Endothelial cell of umbilical vein (primary cell): ENCODE measurements around the gene CNGA4. TPM values are rescaled to one million over a fixed set of nuclear protein-coding genes. Genes with fewer than 3 reads are reported as not detected.

Experiments used
- BruUV-seq: library from RNA; stranded (reverse); fragments of 400-500 nt; replicated peaks from 2 replicates; lab custom pipeline; 2021; lab: Mats Ljungman, UMichigan
- CTCF ChIA-PET: fragments of 300-600, 350-600 bp; sonication (Branson Sonifier 250); formaldehyde crosslinking; loops from one replicate; lab custom pipeline; 2021; ENCODE audit warnings: antibody characterized with exemption, inconsistent platforms; lab: Charles Lee
- POLR2A ChIA-PET: fragments of 300-600, 350-600 bp; sonication (Branson Sonifier 250); formaldehyde crosslinking; loops from one replicate; lab custom pipeline; 2021; ENCODE audit warnings: antibody characterized with exemption, inconsistent platforms; lab: Charles Lee
- DNase-seq: peaks from one replicate; pipeline ENCODE4 v3.0.0-alpha.2; 2011; ENCODE audit warnings: low read depth, low spot score
- FAIRE-seq: peaks from 2 replicates; lab custom pipeline; 2011; peaks lifted over from hg19 to GRCh38; lab: Jason Lieb, UNC
- H2AFZ ChIP-seq: 2 replicates; pipeline ENCODE4 v1.6.0; 2012; ENCODE audit warnings: low read depth, low read length, control low read depth, inconsistent platforms
- H3K27ac ChIP-seq: 2 replicates; pipeline ENCODE4 v1.5.1; 2011; ENCODE audit warnings: low read depth, mild to moderate bottlenecking, control low read depth, low read length, moderate library complexity; ENCODE audit not compliant: insufficient read depth
- H3K27me3 ChIP-seq, 2 experiments: 2 replicates each; pipeline versions ENCODE4 v1.6.0 to v1.6.1; 2011; ENCODE audit warnings: low read length in 2 of 2, mixed read lengths in 1 of 2; ENCODE audit not compliant: control insufficient read depth in 2 of 2, insufficient read depth in 2 of 2
- H3K36me3 ChIP-seq, 2 experiments: 2 replicates in 1 of 2; 3 replicates in 1 of 2; pipeline ENCODE4 v1.5.1; 2011; ENCODE audit warnings: low read length in 2 of 2, mild to moderate bottlenecking in 1 of 2, moderate library complexity in 1 of 2; ENCODE audit not compliant: control insufficient read depth in 2 of 2, insufficient read depth in 2 of 2; ENCODE audit errors: extremely low read depth in 1 of 2
- H3K4me1 ChIP-seq: 3 replicates; pipeline ENCODE4 v1.5.1; 2011; ENCODE audit warnings: mild to moderate bottlenecking, low read length; ENCODE audit not compliant: control insufficient read depth, insufficient read depth; ENCODE audit errors: extremely low read depth
- H3K4me2 ChIP-seq: 2 replicates; pipeline ENCODE4 v1.6.1; 2011; ENCODE audit warnings: low read length, control low read depth, mixed read lengths; ENCODE audit not compliant: insufficient read depth
- H3K4me3 ChIP-seq, 3 experiments: fragments of 200-600 bp in 1 of 3; sonication (generic), shearing (Covaris generic) in 1 of 3; replicated peaks in 1 of 3; 2 replicates each; pipeline ENCODE4 v1.5.1; 2011 to 2016; ENCODE audit warnings: control low read depth in 3 of 3, low read length in 3 of 3, mild to moderate bottlenecking in 2 of 3, inconsistent platforms in 1 of 3, low read depth in 1 of 3, moderate library complexity in 1 of 3; ENCODE audit not compliant: insufficient read depth in 1 of 3
- H3K79me2 ChIP-seq: 2 replicates; pipeline ENCODE4 v1.6.0; 2012; ENCODE audit warnings: low read length, inconsistent platforms; ENCODE audit not compliant: control insufficient read depth, insufficient read depth
- H3K9ac ChIP-seq: replicated peaks from 2 replicates; pipeline ENCODE3; 2011; ENCODE audit warnings: low read length, control low read depth; ENCODE audit not compliant: insufficient read depth; ENCODE audit errors: extremely low read depth
- H3K9me1 ChIP-seq: replicated peaks from 3 replicates; pipeline ENCODE4 v1.6.0; 2011; ENCODE audit warnings: mild to moderate bottlenecking, low read length; ENCODE audit not compliant: control insufficient read depth, insufficient read depth; ENCODE audit errors: extremely low read depth
- H3K9me3 ChIP-seq: replicated peaks from 2 replicates; pipeline ENCODE4 v1.5.1; 2012; ENCODE audit warnings: low read length, inconsistent platforms; ENCODE audit not compliant: control insufficient read depth, insufficient read depth
- H4K20me1 ChIP-seq: replicated peaks from 2 replicates; pipeline ENCODE3; 2011; ENCODE audit warnings: mild to moderate bottlenecking, low read length; ENCODE audit not compliant: control insufficient read depth, insufficient read depth; ENCODE audit errors: extremely low read depth
- CTCF ChIP-seq, 2 donors: IDR thresholded peaks; 1 replicate in 1 of 2; 2 replicates in 1 of 2; pipeline ENCODE4 v1.5.1; 2011; ENCODE audit warnings: low read length in 2 of 2, mild to moderate bottlenecking in 2 of 2, moderate library complexity in 2 of 2, control low read depth in 1 of 2, inconsistent platforms in 1 of 2, low read depth in 1 of 2; ENCODE audit not compliant: insufficient read depth in 1 of 2; ENCODE audit errors: extremely low read depth in 1 of 2
- EZH2 ChIP-seq: IDR thresholded peaks from 2 replicates; pipeline ENCODE4 v1.6.1; 2012; ENCODE audit warnings: borderline replicate concordance, low read depth, mild to moderate bottlenecking, moderate library complexity, low read length, inconsistent platforms; ENCODE audit not compliant: severe bottlenecking
- FOS ChIP-seq: IDR thresholded peaks from 2 replicates; pipeline ENCODE4 v1.6.1; 2011; ENCODE audit warnings: mild to moderate bottlenecking, low read length, moderate library complexity, borderline replicate concordance; ENCODE audit not compliant: insufficient read depth
- GATA2 ChIP-seq: IDR thresholded peaks from 2 replicates; pipeline ENCODE4 v1.7.0; 2011; ENCODE audit warnings: low read depth, mild to moderate bottlenecking, moderate library complexity, mixed read lengths, low read length; ENCODE audit not compliant: insufficient read length, insufficient read depth
- JUN ChIP-seq: IDR thresholded peaks from 2 replicates; pipeline ENCODE4 v1.6.1; 2011; ENCODE audit warnings: borderline replicate concordance, low read depth; ENCODE audit not compliant: insufficient read length, insufficient read depth
- MAX ChIP-seq: IDR thresholded peaks from 2 replicates; pipeline ENCODE4 v1.6.1; 2011; ENCODE audit not compliant: insufficient read depth, insufficient read length
- MYC ChIP-seq: IDR thresholded peaks from one replicate; pipeline ENCODE4 v1.6.1; 2011; ENCODE audit warnings: mild to moderate bottlenecking, low read depth, low read length
- POLR2A ChIP-seq: IDR thresholded peaks from 2 replicates; pipeline ENCODE4 v1.6.1; 2012; ENCODE audit warnings: low read depth, mild to moderate bottlenecking, control low read depth, low read length
- POLR2AphosphoS5 ChIP-seq: IDR thresholded peaks from 2 replicates; pipeline ENCODE4 v1.6.1; 2012; ENCODE audit warnings: low read depth, mild to moderate bottlenecking, control low read depth, low read length, moderate library complexity; ENCODE audit not compliant: insufficient read depth
- dilution Hi-C: fragments of 300-500 bp; cut with MboI; formaldehyde crosslinking; loops from one replicate; pipeline ENCODE4 v1.15.0; 2019; ENCODE audit warnings: low sequenced_read_pairs; ENCODE audit not compliant: extremely low pct_ligation_motif_present
- intact Hi-C: fragments of 100-400 bp; cut with micrococcal nuclease; formaldehyde crosslinking; loops from one replicate; pipeline ENCODE4 v1.10.0; 2022
- polyA plus RNA-seq, 4 experiments: library from polyadenylated mRNA; depleted of rRNA in 3 of 4; stranded (reverse) in 3 of 4; unstranded in 1 of 4; fragments of >200 nt; gene quantifications; 2 replicates each; pipeline versions ENCODE4 v1.2.1 to v1.2.3, GENCODE V29; 2011 to 2012; ENCODE audit warnings: missing spikeins in 1 of 4
- total RNA-seq: library from RNA; stranded (reverse); gene quantifications from 2 replicates; pipeline ENCODE4 v1.2.3, GENCODE V29; 2021

The CNGA4 gene
- total and polyA plus RNA-seq, 2 donors (not counting 3 experiments of a cell fraction or from before 2014, with no cell fraction given), result 0.11 TPM; not detected in 1

- Histone ChIP-seq H3K27ac (no peak overlapping the region), H3K4me3 (no peak overlapping the region), H3K9me3 (no peaks in the 10 kb centered on the region), H4K20me1 (no peaks in the 10 kb centered on the region), H2AFZ (no peak overlapping the region), H3K9ac (no peak overlapping the region), H3K9me1 (no peaks in the 10 kb centered on the region), H3K4me1 (no peaks in the 10 kb centered on the region), H3K79me2 (no peaks in the 10 kb centered on the region), H3K36me3 (no peaks in the 10 kb centered on the region), H3K4me2 (no peak overlapping the region), H3K27me3 (peaks cover 14 to 34% of the 10 kb centered on the region in 2 experiments)
- intact Hi-C loops, result no loop called here
- ChIA-PET CTCF (interaction anchor here (1.0 to 3.7 kb wide), 5 partner anchors 10 to 80 kb away, joined by 3 to 39 read pairs (median 5); no protein-coding TSS in a partner anchor), POLR2A (no interaction called here)
- no TSS peak for BruUV-seq
- FAIRE-seq (no peak), DNase-seq (no peak)
- dilution Hi-C loops, result no loop called here
- TF ChIP-seq MAX, result no peak
- TF ChIP-seq MYC, result no peak
- no peak for TF ChIP-seq GATA2
- TF ChIP-seq POLR2AphosphoS5, result no peak
- no peak for TF ChIP-seq CTCF (IDR thresholded peaks at IDR 0.05; ENCODE audit: extremely low read depth in 1 of 2, insufficient read depth in 1 of 2, low read depth in 1 of 2, low read length in 2 of 2)
- no peak for TF ChIP-seq JUN
- TF ChIP-seq EZH2, result no peak
- no peak for TF ChIP-seq POLR2A
- no peak for TF ChIP-seq FOS
Measured at GRCh38 chr11:6283453-6284023, 44.6 kb downstream of the CNGA4 start.
